ENCODE data around the gene MCF2L2. TPM values are rescaled to one million over a fixed set of nuclear protein-coding genes. Genes with fewer than 3 reads are reported as not detected.

MCF2L2 gene
- total and polyA plus RNA-seq, 2 donors (not counting 3 experiments of a cell fraction or from before 2014, with no cell fraction given), result 0.15 to 1.1 TPM

- BruUV-seq (replicated peaks), result no TSS peak
These were observed 31.9 kb upstream of the MCF2L2 start for GRCh38 chr3:183460081-183461055.

More at GRCh38 chr3:183460081-183461055, 31.9 kb upstream of the MCF2L2 start:
- FAIRE-seq (no peak), DNase-seq (ENCODE audit: low read depth, low spot score) (peak; percentile 46)
- H3K4me3 ChIP-seq (replicated peaks in 1 of 3; ENCODE audit: insufficient read depth in 1 of 3, low read depth in 1 of 3, low read length in 3 of 3), result no peak overlapping the region
- ChIA-PET CTCF (interaction anchor here (0.9 to 1.6 kb wide), 2 partner anchors 11 to 307 kb away, joined by 3 to 6 read pairs; no protein-coding TSS in a partner anchor), POLR2A (no interaction called here)
- H2AFZ ChIP-seq (ENCODE audit: low read depth, low read length), result peak overlapping the region; percentile 28
- H3K79me2 ChIP-seq (ENCODE audit: control insufficient read depth, insufficient read depth, low read length), result no peaks in the 10 kb centered on the region
- no peaks in the 10 kb centered on the region for H4K20me1 ChIP-seq (replicated peaks; ENCODE audit: control insufficient read depth, extremely low read depth, insufficient read depth, low read length)
- dilution Hi-C loops (cut with MboI; ENCODE audit: extremely low pct_ligation_motif_present, low sequenced_read_pairs) (no loop called here), intact Hi-C loops (cut with micrococcal nuclease) (no loop called here)
- no peaks in the 10 kb centered on the region for H3K36me3 ChIP-seq (ENCODE audit: control insufficient read depth in 2 of 2, extremely low read depth in 1 of 2, insufficient read depth in 2 of 2, low read length in 2 of 2)
- no peak overlapping the region for H3K4me2 ChIP-seq (ENCODE audit: insufficient read depth, low read length)
- TF ChIP-seq EZH2 (IDR thresholded peaks at IDR 0.05; ENCODE audit: borderline replicate concordance, low read depth, low read length, severe bottlenecking) (no peak), CTCF (IDR thresholded peaks at IDR 0.05; ENCODE audit: extremely low read depth in 1 of 2, insufficient read depth in 1 of 2, low read depth in 1 of 2, low read length in 2 of 2) (no peak), MAX (IDR thresholded peaks at IDR 0.05; ENCODE audit: insufficient read depth, insufficient read length) (no peak), MYC (IDR thresholded peaks at IDR 0.05; ENCODE audit: low read depth, low read length) (no peak), FOS (IDR thresholded peaks at IDR 0.05; ENCODE audit: borderline replicate concordance, insufficient read depth, low read length) (peak; percentile 60), POLR2A (IDR thresholded peaks at IDR 0.05; ENCODE audit: low read depth, low read length) (no peak), POLR2AphosphoS5 (IDR thresholded peaks at IDR 0.05; ENCODE audit: insufficient read depth, low read depth, low read length) (no peak), GATA2 (IDR thresholded peaks at IDR 0.05; ENCODE audit: insufficient read depth, insufficient read length, low read depth, low read length) (no peak), JUN (IDR thresholded peaks at IDR 0.05; ENCODE audit: borderline replicate concordance, insufficient read depth, insufficient read length, low read depth) (peak; percentile 32)
- no peaks in the 10 kb centered on the region for H3K9me1 ChIP-seq (replicated peaks; ENCODE audit: control insufficient read depth, extremely low read depth, insufficient read depth, low read length)
- H3K9ac ChIP-seq (replicated peaks; ENCODE audit: extremely low read depth, insufficient read depth, low read length), result no peak overlapping the region
- H3K27ac ChIP-seq (ENCODE audit: insufficient read depth, low read depth, low read length), result no peak overlapping the region
- peaks cover 11% of the 10 kb centered on the region for H3K4me1 ChIP-seq (ENCODE audit: control insufficient read depth, extremely low read depth, insufficient read depth, low read length)
- H3K27me3 ChIP-seq (ENCODE audit: control insufficient read depth in 2 of 2, insufficient read depth in 2 of 2, low read length in 2 of 2), result no peaks in the 10 kb centered on the region
- H3K9me3 ChIP-seq (replicated peaks; ENCODE audit: control insufficient read depth, insufficient read depth, low read length), result no peaks in the 10 kb centered on the region
